ENCODE measurements around the gene MT1X. TPM values are rescaled to one million over a fixed set of nuclear protein-coding genes. Genes with fewer than 3 reads are reported as not detected.

The MT1X gene
- total and polyA plus RNA-seq, 2 of the 13 experiments (the other 11 are each of a cell fraction or from before 2014, with no cell fraction given): 19.7 to 288 TPM

GRCh38 chr16:56658327-56658875, 23.9 kb upstream of the MT1X start:
- ChIA-PET CTCF (ENCODE audit: low intra/inter-chr PET ratio, low total read pairs) (no interaction called here), POLR2A (interaction anchor here (1.2 kb wide), 1 partner anchor 10 kb away, joined by 4 read pairs; the partner anchor contains the start of gene MT1G)
- Histone ChIP-seq H2AFZ (ENCODE audit: low read length) (peak overlapping the region; percentile 20), H3K9me3 (ENCODE audit: low read length) (no peaks in the 10 kb centered on the region), H3K4me2 (ENCODE audit: low read depth, low read length) (peak overlapping the region; percentile 98), H3K4me1 (ENCODE audit: insufficient read depth, low read length) (peaks cover 20% of the 10 kb centered on the region), H3K9ac (ENCODE audit: insufficient read depth, low read depth, low read length) (peak overlapping the region; percentile 30; the same call in 1 of the 2 replicates), H3K27me3 (ENCODE audit: control insufficient read depth in 1 of 2, insufficient read depth in 2 of 2, low read length in 2 of 2) (no peaks in the 10 kb centered on the region; a peak in 2 of 5 replicates), H3K27ac (ENCODE audit: extremely low read length, insufficient read depth, low read length) (no peak overlapping the region), H4K20me1 (ENCODE audit: insufficient read depth, low read length) (no peaks in the 10 kb centered on the region), H3K79me2 (ENCODE audit: insufficient read depth, low read length) (no peaks in the 10 kb centered on the region), H3K36me3 (replicated peaks in 1 of 2; ENCODE audit: control insufficient read depth in 1 of 2, insufficient read depth in 2 of 2, low read length in 2 of 2) (no peaks in the 10 kb centered on the region), H3K4me3 (replicated peaks in 1 of 3; ENCODE audit: insufficient read depth in 1 of 3, low read depth in 2 of 3, low read length in 3 of 3) (peak overlapping the region; percentile 77 to 82 (median 78))
- FAIRE-seq (no peak), ATAC-seq (peak; percentile 50), DNase-seq (ENCODE audit: low spot score) (no peak)
- in situ Hi-C loops (cut with HindIII; ENCODE audit: extremely low pct_ligation_motif_present, low pct_unique_long_range_greater_than_20kb) (no loop called here), intact Hi-C loops (cut with micrococcal nuclease; ENCODE audit: unreplicated experiment) (loop anchor here (5.0 to 10.0 kb wide), 2 partner anchors 44 to 54 kb away; partner anchors contain the start of gene MT2A)
- WGBS (ENCODE audit: low lambda C conversion rate): 21% methylated on average over 10 of the region's 10 CpGs
- TF ChIP-seq TOPORS (CRISPR knock-in tag; IDR thresholded peaks at IDR 0.05) (0 out of 2 replicates have a peak, but pooled peaks have one; percentile 38), MYC (CRISPR knock-in tag; IDR thresholded peaks at IDR 0.05; ENCODE audit: borderline replicate concordance) (0 out of 2 replicates have a peak, but pooled peaks have one; percentile 4), ZNF746 (CRISPR knock-in tag; IDR thresholded peaks at IDR 0.05) (no peak), CAMTA2 (CRISPR knock-in tag; IDR thresholded peaks at IDR 0.05; ENCODE audit: borderline replicate concordance) (peak; percentile 28; the same call in 1 of the 2 replicates), ZFP90 (CRISPR knock-in tag; IDR thresholded peaks at IDR 0.05; ENCODE audit: borderline replicate concordance) (0 out of 2 replicates have a peak, but pooled peaks have one; percentile 0), ZNF501 (CRISPR knock-in tag; IDR thresholded peaks at IDR 0.05) (peak; percentile 32; the same call in 1 of the 2 replicates), TARDBP (CRISPR knock-in tag; IDR thresholded peaks at IDR 0.05) (peak; percentile 35; the same call in 1 of the 2 replicates), SMAD3 (CRISPR knock-in tag; IDR thresholded peaks at IDR 0.05) (no peak), ZNF414 (CRISPR knock-in tag; IDR thresholded peaks at IDR 0.05) (peak; percentile 4; the same call in 1 of the 2 replicates), NPAS2 (CRISPR knock-in tag; IDR thresholded peaks at IDR 0.05; ENCODE audit: borderline replicate concordance) (no peak), MAX (IDR thresholded peaks at IDR 0.05) (0 out of 2 replicates have a peak, but pooled peaks have one; percentile 18), THAP7 (CRISPR knock-in tag; IDR thresholded peaks at IDR 0.05) (peak; percentile 29; the same call in 1 of the 2 replicates), ZNF546 (CRISPR knock-in tag; conservative IDR thresholded peaks at IDR 0.05) (0 out of 2 replicates have a peak, but pooled peaks have one; percentile 18)
- TF ChIP-seq, protein P1, sequence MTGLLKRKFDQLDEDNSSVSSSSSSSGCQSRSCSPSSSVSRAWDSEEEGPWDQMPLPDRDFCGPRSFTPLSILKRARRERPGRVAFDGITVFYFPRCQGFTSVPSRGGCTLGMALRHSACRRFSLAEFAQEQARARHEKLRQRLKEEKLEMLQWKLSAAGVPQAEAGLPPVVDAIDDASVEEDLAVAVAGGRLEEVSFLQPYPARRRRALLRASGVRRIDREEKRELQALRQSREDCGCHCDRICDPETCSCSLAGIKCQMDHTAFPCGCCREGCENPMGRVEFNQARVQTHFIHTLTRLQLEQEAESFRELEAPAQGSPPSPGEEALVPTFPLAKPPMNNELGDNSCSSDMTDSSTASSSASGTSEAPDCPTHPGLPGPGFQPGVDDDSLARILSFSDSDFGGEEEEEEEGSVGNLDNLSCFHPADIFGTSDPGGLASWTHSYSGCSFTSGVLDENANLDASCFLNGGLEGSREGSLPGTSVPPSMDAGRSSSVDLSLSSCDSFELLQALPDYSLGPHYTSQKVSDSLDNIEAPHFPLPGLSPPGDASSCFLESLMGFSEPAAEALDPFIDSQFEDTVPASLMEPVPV (CRISPR knock-in tag; IDR thresholded peaks at IDR 0.05): peak; percentile 47; the same call in 1 of the 2 replicates
- no TSS peak for BruUV-seq (replicated peaks)

Measured in HepG2 (cell line).